Liver (tissue), 9 donors: ENCODE data around the gene CAV1. TPM values are rescaled to one million over a fixed set of nuclear protein-coding genes. Genes with fewer than 3 reads are reported as not detected.

Experiments used
- DNase-seq: peaks from one replicate; pipeline ENCODE4 v3.0.0-alpha.2; 2017; ENCODE audit warnings: low spot score
- H3K27ac ChIP-seq, 2 donors: one replicate each; pipeline ENCODE4 v1.7.0; 2013; ENCODE audit warnings: inconsistent platforms in 2 of 2, low read length in 2 of 2, control low read depth in 1 of 2, low read depth in 1 of 2, mild to moderate bottlenecking in 1 of 2
- H3K27me3 ChIP-seq, 4 donors: one replicate each; pipeline versions ENCODE4 v1.6.1 to v1.7.0; 2013; ENCODE audit warnings: low read length in 3 of 4, inconsistent platforms in 1 of 4, mild to moderate bottlenecking in 1 of 4, moderate library complexity in 1 of 4; ENCODE audit not compliant: control insufficient read depth in 4 of 4, insufficient read depth in 4 of 4
- H3K36me3 ChIP-seq, 4 donors: one replicate each; pipeline versions ENCODE4 v1.6.1 to v1.7.0; 2013; ENCODE audit warnings: low read length in 3 of 4, mild to moderate bottlenecking in 3 of 4, low read depth in 1 of 4, moderate library complexity in 1 of 4; ENCODE audit not compliant: control insufficient read depth in 4 of 4, insufficient read depth in 3 of 4
- H3K4me1 ChIP-seq, 4 donors: one replicate each; pipeline versions ENCODE4 v1.6.1 to v1.7.0; 2013; ENCODE audit warnings: low read length in 3 of 4, mild to moderate bottlenecking in 3 of 4, moderate library complexity in 1 of 4; ENCODE audit not compliant: control insufficient read depth in 4 of 4, insufficient read depth in 4 of 4
- H3K4me3 ChIP-seq, 3 donors: one replicate each; pipeline versions ENCODE4 v1.6.1 to v1.7.0; 2013; ENCODE audit warnings: low read length in 3 of 3, control low read depth in 1 of 3, low read depth in 1 of 3, mild to moderate bottlenecking in 1 of 3
- H3K9ac ChIP-seq, 2 donors: one replicate each; pipeline ENCODE4 v1.7.0; 2013; ENCODE audit warnings: low read length in 2 of 2, mild to moderate bottlenecking in 2 of 2, moderate library complexity in 2 of 2, control low read depth in 1 of 2, low read depth in 1 of 2
- H3K9me3 ChIP-seq, 4 donors: one replicate each; pipeline versions ENCODE4 v1.6.1 to v1.7.0; 2013; ENCODE audit warnings: low read length in 3 of 4; ENCODE audit not compliant: control insufficient read depth in 4 of 4
- ATF3 ChIP-seq: IDR thresholded peaks from 2 replicates; pipeline ENCODE4 v1.6.1; 2016; ENCODE audit warnings: antibody characterized with exemption
- FOXA2 ChIP-seq: IDR thresholded peaks from 2 replicates; pipeline ENCODE4 v1.6.1; 2016; ENCODE audit warnings: antibody characterized with exemption
- JUND ChIP-seq, 2 donors: IDR thresholded peaks; 2 replicates each; pipeline ENCODE4 v1.6.1; 2016; ENCODE audit warnings: antibody characterized with exemption in 2 of 2
- MAX ChIP-seq: IDR thresholded peaks from 2 replicates; pipeline ENCODE4 v1.6.1; 2016; ENCODE audit warnings: antibody characterized with exemption
- NR2F2 ChIP-seq: IDR thresholded peaks from 2 replicates; pipeline ENCODE4 v1.6.1; 2016; ENCODE audit warnings: antibody characterized with exemption
- RAD21 ChIP-seq, 2 donors: IDR thresholded peaks; 2 replicates each; pipeline ENCODE4 v1.6.1; 2016; ENCODE audit warnings: antibody characterized with exemption in 2 of 2, mild to moderate bottlenecking in 2 of 2
- REST ChIP-seq: IDR thresholded peaks from 2 replicates; pipeline ENCODE4 v1.6.1; 2016; ENCODE audit warnings: antibody characterized with exemption, mild to moderate bottlenecking
- RXRA ChIP-seq, 2 donors: IDR thresholded peaks; 2 replicates each; pipeline ENCODE4 v1.6.1; 2017 to 2018; ENCODE audit warnings: antibody characterized with exemption in 2 of 2, mild to moderate bottlenecking in 1 of 2
- TAF1 ChIP-seq: conservative IDR thresholded peaks from 2 replicates; pipeline ENCODE4 v1.6.1; 2016; ENCODE audit warnings: antibody characterized with exemption, mild to moderate bottlenecking
- WGBS: extraction: QIAGEN DNeasy Blood & Tissue Kit; methylation state at CpG from one replicate; pipeline ENCODE4 v1.1.7; 2013; 5-methylcytosine and 5-hydroxymethylcytosine counted together
- polyA plus RNA-seq, 2 donors: library from polyadenylated mRNA; stranded (reverse) in 1 of 2; unstranded in 1 of 2; fragments of 200-250 nt in 1 of 2; fragments of >200 nt in 1 of 2; fragmentation: Nextera tagmentation in 1 of 2; extraction: Ambion mirVana in 1 of 2; gene quantifications; one replicate each; pipeline versions ENCODE4 v1.2.1 to v1.2.3, GENCODE V29; 2013 to 2015
- total RNA-seq, 2 donors: library from RNA; depleted of rRNA; stranded (reverse); fragments of >200 nt; gene quantifications; one replicate each; pipeline ENCODE4 v1.2.3, GENCODE V29; 2014
- donor health status: healthy.
- donor health status: healthy.
- donor health status: healthy.
- donor health status: healthy.
- donor health status: healthy.

The CAV1 gene
- total and polyA plus RNA-seq, 4 donors = 9.9 to 13.4 (median 11.6) TPM

- no peak for TF ChIP-seq JUND (IDR thresholded peaks at IDR 0.05)
- H3K27me3 ChIP-seq = no peaks in the 10 kb centered on the region
- no peaks in the 10 kb centered on the region for H3K36me3 ChIP-seq
- no peak overlapping the region for H3K9ac ChIP-seq
- WGBS = 88% methylated on average over 3 of the region's 3 CpGs
- no peak for DNase-seq
- no peak overlapping the region for H3K4me3 ChIP-seq
- H3K4me1 ChIP-seq = peaks cover 0 to 6% (median 0%) of the 10 kb centered on the region in 4 donors
- no peak overlapping the region for H3K27ac ChIP-seq
- no peaks in the 10 kb centered on the region for H3K9me3 ChIP-seq
Measured at GRCh38 chr7:116572036-116572435, 47.2 kb downstream of the CAV1 start.

- DNase-seq = no peak
- H3K9me3 ChIP-seq = no peaks in the 10 kb centered on the region
- H3K27ac ChIP-seq = no peak overlapping the region
- no peaks in the 10 kb centered on the region for H3K36me3 ChIP-seq
- peaks cover 0 to 6% (median 0%) of the 10 kb centered on the region in 4 donors for H3K4me1 ChIP-seq
- TF ChIP-seq NR2F2 (no peak), MAX (no peak), RAD21 (IDR thresholded peaks at IDR 0.05) (no peak), TAF1 (no peak), REST (no peak), RXRA (IDR thresholded peaks at IDR 0.05) (no peak)
- H3K27me3 ChIP-seq = no peaks in the 10 kb centered on the region
- no peak overlapping the region for H3K9ac ChIP-seq
- no peak overlapping the region for H3K4me3 ChIP-seq
Measured at GRCh38 chr7:116573541-116573940, 48.7 kb downstream of the CAV1 start.

GRCh38 chr7:116574025-116574822, 49.4 kb downstream of the CAV1 start:
- TF ChIP-seq ATF3 = no peak
- peak; percentile 41 for TF ChIP-seq NR2F2
- no peak for TF ChIP-seq FOXA2
- 45% methylated on average over 2 of the region's 2 CpGs for WGBS
- Histone ChIP-seq H3K27me3 (no peaks in the 10 kb centered on the region), H3K36me3 (no peaks in the 10 kb centered on the region), H3K4me3 (no peak overlapping the region), H3K9ac (no peak overlapping the region), H3K4me1 (peaks cover 0 to 6% (median 0%) of the 10 kb centered on the region in 4 donors), H3K27ac (no peak overlapping the region), H3K9me3 (no peaks in the 10 kb centered on the region)
- DNase-seq = no peak
